Measurements from ENCODE around the gene PLCB1. TPM values are rescaled to one million over a fixed set of nuclear protein-coding genes. Genes with fewer than 3 reads are reported as not detected.
"Not testable (repeated sequence)": the region's sequence is repeated elsewhere in the genome, so short reads cannot be mapped to it uniquely, and the experiment has no call there.

The PLCB1 gene
- 10 to 100 TPM; 39.1 to 53.5 (median 46.3) TPM for polyA plus RNA-seq (ENCODE audit: insufficient read length in 4 of 4)

DNA sequence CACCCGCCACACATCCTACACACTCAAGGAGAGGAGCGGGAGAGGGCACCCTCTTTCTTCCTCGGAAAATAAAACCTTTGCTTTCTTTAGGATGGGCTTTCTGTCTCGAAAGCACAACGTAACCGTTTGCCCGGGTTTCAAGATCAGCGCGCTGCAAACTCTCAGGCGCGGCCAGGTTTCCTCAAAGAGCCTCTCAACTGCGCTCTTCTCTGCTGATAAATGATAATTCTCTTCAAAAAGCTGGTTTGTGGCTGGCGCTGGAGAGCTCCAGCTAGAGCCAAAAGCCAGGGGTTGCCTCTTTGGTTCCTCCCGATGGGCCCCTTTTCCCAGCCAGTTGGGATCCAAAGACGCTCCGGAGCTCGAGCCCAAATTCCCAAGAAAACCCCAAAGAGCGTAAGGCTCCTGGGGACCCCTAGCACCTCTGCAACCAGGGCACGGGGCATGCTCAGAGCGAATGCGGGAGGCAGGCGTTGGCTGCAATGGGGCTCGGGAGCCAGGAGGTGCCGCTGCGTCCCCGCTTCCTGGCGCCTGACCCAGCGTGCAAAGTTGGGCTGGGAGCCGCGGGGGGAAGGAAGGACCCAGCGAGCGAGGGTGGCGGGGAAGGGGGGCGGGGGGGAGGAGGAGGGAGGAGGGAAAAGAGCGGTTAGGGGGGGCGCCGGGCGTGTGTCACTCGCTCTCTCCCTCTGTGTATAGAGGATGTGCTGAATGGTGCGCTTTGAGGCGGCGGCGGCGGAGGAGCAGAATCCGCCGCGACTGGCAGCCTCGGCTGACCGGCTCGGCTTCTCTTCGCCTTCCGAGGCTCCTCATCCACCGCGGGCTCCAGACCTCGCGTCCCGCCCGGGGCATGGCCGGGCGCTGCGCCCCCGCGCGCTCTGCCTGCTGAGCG, at the start of gene PLCB1:
Gene PLCB1 (plus strand): TSS at position 669 of the 886 bp plus-strand sequence. CDS start 386 bp downstream, outside the sequence.
- DNase-seq (ENCODE audit: low read depth in 4 of 4, low spot score in 3 of 4) = peak; percentile 71 to 82 (median 75)

DNA sequence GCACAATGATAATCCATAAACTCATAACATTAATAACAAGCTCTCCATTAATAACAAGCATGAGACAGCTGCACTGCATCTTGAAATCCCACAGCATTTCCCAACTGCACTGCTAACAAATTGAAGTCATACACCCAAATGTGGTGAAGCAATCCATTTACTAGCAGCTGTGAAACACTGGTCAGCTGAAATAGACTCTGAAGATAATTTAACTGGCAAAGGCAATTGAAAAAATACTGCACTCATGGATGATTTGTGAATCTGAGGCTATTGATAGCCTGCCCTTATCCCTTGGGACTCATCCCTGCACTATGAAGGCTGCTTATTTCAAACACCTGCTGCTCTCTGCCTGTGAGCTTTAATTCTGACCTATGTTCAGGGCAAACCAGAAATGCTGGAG, 49.1 kb upstream of the PLCB1 start:
- DNase-seq (ENCODE audit: low read depth in 4 of 4, low spot score in 3 of 4) = no peak

DNA sequence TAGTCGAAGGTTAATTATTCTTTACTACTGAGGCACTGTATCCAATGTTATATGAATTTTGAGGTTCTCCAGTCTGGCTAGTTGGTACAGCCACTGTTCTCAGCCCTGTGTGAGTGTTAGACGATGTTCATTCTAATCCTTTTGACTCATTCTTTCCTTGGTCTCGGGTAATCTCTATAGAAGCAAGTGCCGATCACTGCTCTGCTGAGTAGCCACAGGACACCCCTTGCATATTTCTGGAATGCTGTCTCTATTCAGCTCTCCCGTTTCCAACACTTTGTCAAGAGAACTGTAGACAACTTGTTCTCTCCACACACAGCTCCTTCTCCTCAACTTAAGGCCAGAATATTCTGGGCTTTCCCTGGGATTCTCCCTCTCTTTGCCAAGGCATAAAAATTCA, 42.4 kb upstream of the PLCB1 start:
- no peak for DNase-seq (ENCODE audit: low read depth in 4 of 4, low spot score in 3 of 4)

DNA sequence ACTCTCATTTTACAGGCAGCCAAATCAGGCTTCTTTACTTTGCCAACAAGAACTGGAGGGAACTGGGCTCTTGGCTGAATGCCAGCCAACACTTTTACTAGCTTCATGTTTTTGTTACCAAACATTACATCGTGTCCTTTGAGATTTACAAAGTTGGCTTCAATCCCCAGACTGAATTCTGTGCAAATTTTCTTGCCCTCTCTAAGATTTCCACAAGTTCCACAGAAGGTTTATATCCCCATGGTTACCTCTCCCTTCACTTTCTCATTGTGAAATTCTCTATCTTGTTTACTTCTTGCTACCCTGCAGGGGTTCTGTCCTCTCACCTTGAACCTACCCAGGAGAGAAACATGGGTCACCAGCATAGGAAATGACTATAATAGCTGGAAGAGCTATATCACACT, 37.6 kb upstream of the PLCB1 start:
- DNase-seq (ENCODE audit: low read depth in 4 of 4, low spot score in 3 of 4) = no peak

DNA sequence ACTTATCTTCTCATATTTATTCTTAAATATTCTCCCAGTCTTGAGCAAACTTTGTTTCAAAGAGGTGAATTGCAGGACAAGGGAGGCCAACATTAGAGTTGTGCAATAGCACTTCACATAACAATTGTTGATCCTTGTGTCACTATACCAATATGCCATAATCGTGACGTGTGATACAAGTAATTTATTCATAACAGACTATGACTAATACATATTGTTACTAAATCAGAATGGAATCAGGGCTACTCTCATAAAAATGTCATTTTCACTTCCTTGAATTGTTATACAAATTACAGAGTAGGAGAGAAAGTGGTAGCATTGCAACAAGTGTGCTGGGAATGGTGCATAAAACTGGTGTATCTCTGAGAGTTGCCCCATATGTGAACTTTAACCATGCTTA, 37.2 kb upstream of the PLCB1 start:
- no peak for DNase-seq (ENCODE audit: low read depth in 4 of 4, low spot score in 3 of 4)

DNA sequence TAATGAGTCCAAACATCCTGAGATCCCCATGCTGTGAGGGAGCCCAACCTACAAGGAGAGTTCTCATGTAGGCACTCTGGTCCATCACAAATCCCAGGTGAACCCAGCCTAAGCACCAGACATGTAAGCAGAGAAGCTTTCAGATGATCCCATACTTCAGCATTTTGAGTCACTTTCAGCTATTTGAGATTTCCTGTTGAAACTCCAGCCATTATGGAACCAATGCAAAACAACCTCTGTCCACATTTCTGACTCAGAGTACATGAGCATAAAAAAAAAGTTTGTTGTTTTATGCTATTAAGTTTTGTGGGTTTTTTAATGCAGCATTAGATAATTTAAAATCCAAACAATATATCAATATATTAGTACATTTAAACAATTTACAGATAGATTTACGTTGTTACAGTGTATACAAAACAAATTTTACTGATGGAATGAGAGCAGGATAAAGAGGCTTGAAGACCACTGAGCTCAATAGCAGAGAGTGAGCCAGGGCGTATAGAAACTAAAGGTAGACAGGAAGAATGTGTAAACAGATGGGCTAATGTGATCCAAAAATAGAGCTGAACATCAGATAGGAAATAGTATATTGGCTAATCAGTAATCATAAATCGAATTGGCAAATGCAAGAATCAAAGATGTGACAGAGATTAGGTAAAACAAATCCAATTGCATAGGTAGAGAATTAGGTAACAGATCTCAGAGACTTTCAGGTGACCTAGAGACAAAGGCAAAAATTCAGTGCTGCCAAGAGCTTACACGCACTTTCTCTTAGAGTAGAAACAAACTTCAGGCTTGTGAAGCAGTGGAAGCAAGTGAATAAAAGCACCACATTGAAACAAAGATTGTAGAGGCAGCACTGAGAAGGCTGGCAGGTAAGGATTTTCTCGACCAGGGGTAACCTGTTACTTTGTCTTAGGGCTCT, 36.2 kb upstream of the PLCB1 start:
- no peak for DNase-seq (ENCODE audit: low read depth in 4 of 4, low spot score in 3 of 4)

DNA sequence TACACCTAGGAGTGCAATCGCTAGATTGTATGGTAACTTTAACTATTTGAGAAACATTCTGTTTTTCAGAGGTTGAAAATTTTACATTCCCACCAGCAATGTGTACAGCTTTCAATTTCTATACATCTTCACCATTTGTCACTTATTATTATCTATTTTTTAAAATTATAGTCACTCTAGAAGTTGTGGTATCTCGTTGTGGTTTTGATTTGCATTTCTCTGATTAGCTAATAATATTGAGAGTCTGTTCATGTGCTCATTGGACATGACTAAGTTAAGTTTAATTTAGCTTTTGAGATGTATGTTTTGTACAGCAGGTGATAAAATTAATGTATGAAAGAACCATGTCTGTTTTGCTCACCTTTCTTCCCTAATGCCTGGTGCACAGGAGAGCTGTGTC, 34.8 kb upstream of the PLCB1 start:
- no peak for DNase-seq (ENCODE audit: low read depth in 4 of 4, low spot score in 3 of 4)

DNA sequence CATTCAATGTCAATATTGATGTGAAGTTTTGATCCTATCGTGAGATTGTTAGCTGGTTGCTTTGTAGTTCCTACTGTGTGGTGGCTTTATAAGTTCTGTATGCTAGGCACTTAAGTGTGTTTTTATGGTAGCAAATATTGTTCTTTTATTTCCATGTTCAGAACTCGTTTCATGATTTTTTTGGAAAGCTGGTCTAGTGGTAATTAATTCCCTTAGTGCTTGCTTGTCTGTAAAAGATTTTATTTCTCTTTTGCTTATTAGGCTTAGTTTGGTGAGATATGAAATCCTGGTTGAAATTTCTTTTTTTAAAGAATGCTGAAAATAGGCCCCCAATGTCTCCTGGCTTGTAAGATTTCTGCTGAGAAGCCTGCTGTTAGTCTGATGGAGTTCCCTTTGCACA, 27.8 kb upstream of the PLCB1 start:
- no peak for DNase-seq (ENCODE audit: low read depth in 4 of 4, low spot score in 3 of 4)

DNA sequence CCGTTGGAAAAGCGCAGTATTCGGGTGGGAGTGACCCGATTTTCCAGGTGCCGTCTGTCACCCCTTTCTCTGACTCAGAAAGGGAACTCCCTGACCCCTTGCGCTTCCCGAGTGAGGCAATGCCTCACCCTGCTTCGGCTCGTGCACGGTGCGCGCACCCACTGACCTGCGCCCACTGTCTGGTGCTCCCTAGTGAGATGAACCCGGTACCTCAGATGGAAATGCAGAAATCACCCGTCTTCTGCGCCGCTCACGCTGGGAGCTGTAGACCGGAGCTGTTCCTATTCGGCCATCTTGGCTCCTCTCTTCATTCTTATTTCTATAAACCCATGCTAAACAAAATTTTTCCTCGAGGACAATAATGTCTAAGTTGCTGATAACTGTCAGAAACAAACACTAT, 17.5 kb upstream of the PLCB1 start:
- DNase-seq (ENCODE audit: low read depth in 4 of 4, low spot score in 3 of 4) = not testable (repeated sequence)

DNA sequence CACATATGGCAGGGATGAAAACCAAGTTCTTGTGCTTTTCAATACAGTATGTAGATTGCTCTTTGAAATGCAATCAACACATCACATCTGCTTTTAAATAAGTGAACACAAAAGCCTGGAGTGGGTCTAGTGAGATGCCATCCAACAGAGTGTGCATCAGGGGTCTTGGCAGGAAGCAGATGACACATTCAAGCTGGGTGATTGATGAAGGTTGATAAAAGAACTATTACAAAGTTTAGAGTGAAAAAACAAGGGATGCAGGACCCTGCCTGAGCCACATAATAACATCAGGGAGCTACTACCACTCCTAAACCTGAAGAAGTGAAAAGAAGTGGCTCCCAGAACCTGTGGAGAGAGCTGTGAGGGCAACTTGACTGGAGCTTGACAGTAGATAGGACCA, 16.6 kb upstream of the PLCB1 start:
- no peak for DNase-seq (ENCODE audit: low read depth in 4 of 4, low spot score in 3 of 4)

DNA sequence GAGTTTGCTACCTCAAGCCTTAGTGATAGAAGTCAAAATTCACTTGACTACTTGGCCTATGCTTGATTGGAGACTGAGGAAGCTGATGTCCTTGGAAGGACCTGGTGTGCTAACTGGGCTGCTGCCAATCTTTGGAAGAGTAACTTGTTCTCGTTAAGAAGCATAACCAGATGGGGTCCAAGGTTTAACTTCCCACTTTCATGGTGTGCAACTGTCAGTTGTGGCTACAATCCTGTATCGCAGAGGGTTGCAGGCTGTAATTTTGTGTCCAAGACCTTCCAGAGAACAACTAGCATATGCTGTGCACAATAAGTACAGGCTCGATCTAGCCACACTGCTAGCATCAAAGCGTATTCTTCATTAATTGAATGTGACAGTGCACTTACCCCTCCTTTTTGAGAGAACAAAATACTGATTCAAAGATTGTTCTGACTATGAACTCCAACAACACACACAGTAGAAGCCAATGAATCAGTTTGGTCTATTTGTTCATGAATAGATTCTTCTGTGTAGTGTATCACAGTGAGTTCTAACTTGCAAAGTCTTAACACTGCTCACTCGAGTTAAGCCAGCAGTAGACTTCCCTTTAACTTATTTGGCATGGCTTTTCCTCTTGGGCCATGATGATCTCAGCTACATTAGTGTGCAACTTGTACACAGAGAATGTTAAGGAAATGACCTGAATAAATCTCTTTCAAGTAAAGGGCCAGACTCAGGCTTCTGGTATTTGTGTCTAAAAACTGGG, 15.8 kb upstream of the PLCB1 start:
- no peak for DNase-seq (ENCODE audit: low read depth in 4 of 4, low spot score in 3 of 4)

DNA sequence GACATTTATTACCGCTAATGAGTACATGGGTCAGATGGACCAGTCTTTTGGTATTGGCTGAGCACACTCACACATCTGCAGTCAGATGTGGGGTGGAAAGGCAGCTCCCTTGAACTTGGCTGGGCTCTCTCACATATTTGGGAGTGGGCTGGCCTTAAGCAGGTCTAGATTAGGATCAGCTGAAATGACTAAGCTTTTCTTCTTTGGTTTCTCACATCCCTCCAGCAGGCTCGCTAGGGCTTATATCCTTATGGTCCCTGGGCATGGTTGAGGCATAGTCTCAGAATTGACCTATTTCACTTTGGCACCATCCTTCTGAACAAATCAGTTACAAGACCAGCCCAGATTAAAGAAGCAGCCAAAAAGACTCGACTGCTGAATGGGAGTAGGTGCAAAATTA, 14.4 kb upstream of the PLCB1 start:
- no peak for DNase-seq (ENCODE audit: low read depth in 4 of 4, low spot score in 3 of 4)

DNA sequence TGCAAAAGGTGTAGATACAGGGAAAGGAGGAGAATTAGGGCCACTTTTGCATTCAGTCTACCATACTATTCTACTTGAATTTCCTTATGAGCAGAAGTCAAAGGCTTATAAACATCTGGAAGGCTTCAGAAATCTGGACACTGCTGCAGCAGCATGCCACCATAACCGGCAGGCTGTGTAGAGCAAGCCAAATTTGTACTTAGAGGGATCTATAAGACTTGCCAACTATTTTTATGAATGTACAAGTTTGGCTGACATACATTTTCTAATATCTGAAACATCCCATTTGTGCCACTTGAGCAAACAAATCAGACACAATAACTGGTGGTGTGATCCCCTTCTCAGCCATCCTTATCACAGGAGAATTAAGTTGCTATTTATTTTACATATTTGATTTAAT, 14.0 kb upstream of the PLCB1 start:
- no peak for DNase-seq (ENCODE audit: low read depth in 4 of 4, low spot score in 3 of 4)

DNA sequence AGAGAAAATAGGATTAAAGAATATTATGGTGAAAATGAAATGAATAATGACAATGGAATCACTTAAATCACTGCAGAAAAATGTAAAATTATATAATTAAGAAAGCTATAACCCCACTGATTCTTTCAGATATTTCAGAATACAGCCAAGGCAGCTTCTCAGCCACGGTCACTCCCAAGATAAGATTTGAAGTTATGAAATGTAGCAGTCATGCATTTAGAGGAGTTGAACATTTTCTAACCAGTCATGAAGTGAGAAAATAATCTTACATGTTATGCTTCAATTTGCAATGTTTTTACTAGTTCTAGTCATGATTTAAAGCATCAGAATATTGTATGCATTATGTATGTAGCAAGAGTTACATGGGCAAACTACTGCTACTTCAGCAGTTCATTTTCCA, 13.3 kb upstream of the PLCB1 start:
- no peak for DNase-seq (ENCODE audit: low read depth in 4 of 4, low spot score in 3 of 4)

DNA sequence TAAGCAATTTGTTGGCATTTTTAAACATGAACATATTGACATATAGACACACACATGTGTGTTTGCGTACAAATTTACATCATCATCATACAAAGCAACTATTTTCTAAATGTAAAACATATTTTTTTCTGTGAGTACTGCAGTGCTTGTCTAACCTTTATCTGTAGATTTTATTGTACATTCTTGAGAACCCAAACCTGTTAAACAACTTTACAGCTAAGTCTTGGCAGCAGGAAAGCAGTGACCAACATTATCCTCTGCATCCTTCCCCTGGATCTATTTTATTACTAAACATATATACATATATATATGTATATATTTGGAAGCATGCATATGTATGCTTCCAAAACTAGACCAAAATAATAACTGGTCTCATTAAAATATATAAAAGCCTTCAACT, 10.4 kb upstream of the PLCB1 start:
- DNase-seq (ENCODE audit: low read depth in 4 of 4, low spot score in 3 of 4) = no peak

DNA sequence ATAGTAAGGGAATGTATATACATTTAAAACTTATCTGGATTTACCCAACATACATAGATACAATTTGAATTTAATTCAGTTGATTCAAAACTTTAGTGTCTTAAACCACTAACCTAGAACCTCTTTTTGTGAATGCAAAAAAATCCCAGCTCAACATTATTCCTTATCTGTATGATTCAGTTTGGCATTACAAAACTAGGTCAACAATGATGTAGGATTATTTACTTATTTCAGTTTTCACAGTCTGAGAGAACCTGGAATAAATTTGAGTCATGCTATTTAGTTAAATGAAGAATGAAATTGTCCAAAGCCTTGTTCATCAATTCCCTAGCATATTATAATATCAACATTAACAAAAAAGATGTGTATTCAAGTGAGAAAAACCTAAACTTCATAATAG, 7.4 kb upstream of the PLCB1 start:
- DNase-seq (ENCODE audit: low read depth in 4 of 4, low spot score in 3 of 4) = no peak

DNA sequence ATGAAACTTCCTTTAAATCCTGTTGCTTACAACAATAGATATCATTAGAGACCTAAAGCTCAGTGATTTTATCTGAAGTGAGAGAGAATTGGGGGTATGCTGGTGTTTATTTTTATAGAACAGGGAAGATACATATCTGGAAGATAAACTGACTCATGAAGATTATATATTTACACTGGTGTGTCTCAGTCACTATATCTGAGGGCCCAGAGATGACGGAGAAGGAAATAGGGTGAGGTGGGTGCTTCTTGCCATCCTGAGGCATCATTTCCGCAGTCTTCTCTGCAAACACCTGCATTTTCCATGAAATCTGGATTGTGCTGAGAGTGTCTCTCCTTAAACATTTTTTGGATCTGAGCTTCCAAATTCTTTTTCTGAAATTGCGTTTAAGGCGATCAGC, 5.9 kb upstream of the PLCB1 start:
- DNase-seq (ENCODE audit: low read depth in 4 of 4, low spot score in 3 of 4) = no peak

DNA sequence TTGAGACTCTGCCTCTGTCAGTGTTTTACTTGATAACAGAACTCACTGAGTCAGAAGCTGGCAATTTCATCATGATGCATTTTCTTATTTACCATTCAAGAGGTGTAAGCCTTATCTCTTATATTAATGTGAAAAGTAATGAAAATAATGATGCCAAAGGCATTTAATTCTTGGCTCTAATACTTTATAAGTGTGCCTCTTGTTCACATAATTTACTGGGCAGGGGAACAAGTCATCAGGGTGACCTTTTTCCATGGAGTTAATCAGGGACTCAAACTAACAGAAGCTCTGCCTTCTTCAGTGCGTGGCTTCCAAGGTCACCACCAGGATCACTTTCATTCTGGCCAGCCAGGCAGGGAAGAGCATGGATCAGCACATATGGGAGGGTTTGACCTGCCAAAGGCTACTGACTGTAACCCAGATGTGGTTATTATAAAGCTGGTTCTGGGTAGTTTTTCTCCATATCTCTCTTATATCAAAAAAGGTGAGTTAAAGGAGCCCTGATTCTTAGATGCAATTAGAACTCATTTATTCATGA, 5.2 kb upstream of the PLCB1 start:
- no peak for DNase-seq (ENCODE audit: low read depth in 4 of 4, low spot score in 3 of 4)

DNA sequence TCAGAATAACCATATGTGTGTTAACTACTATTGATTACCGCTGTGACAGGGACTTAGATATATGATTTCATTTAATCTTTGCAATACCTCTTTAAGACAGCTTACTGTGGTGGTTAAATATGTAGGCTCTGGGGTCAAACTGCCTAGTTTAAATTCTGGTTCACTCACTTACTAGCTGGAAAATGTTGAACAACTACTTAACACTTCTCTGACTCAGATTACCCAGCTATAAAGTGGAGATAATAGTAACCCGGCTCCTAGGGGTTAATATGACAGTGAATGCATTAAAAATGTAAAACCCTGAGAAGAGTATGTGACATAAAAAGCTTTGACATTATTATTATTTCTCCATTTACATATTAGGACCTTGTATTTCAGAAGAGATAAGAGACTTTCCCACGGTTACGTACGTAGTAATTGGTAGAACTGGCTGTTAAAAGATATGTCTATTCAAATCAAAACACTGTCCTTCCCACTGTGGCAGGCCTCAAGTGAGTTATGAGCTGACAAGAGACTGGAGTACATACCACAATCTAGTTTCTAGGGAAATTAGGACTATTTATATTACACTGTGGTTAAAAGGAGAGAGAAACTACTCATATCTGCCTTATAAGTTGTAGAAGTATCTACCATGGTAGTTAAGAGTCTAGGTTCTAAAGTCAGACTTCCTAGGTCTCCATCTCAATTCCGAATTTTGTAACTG, 4.4 kb upstream of the PLCB1 start:
- DNase-seq (ENCODE audit: low read depth in 4 of 4, low spot score in 3 of 4) = no peak
